ENCODE data around the gene ITIH3. TPM values are rescaled to one million over a fixed set of nuclear protein-coding genes. Genes with fewer than 3 reads are reported as not detected.

Gene ITIH3
- total and polyA plus RNA-seq, 10 of the 15 experiments (the other 5 are each of a cell fraction or from before 2014, with no cell fraction given), result 0.07 to 0.17 (median 0.15) TPM; not detected in 7

DNA sequence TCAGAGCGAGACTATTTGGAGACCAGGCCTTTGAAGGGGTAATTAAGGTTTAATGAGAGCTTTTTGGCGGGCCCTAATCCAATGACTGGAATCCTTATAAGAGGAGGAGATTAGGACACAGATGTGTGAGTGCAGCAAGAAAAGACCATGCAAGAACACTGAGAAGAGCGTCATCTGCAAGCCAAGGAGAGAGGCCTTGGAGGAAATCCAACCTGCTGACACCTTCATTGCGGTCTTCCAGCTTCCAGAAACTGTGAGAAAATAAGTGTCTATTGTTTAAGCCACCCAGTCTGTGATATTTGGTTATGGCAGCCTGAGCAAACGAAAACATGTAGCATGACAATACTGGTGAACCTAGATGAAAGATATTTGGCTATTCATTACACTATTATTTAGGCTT is 63.3 kb downstream of the ITIH3 start:
- no peak for DNase-seq (ENCODE audit: low read depth, low spot score)
- no peaks in the 10 kb centered on the region for H3K9me3 ChIP-seq (replicated peaks; ENCODE audit: control insufficient read depth, insufficient read depth, low read length)
- in situ Hi-C loops (cut with MboI), result no loop called here
- FAIRE-seq, result no peak
- H3K27me3 ChIP-seq (replicated peaks in 1 of 2; ENCODE audit: control insufficient read depth in 2 of 2, insufficient read depth in 2 of 2, low read length in 1 of 2), result no peaks in the 10 kb centered on the region
- ChIA-PET CTCF (interaction anchor here (0.6 to 2.1 kb wide), 2 partner anchors 10 to 455 kb away, joined by 3 to 5 read pairs; no protein-coding TSS in a partner anchor), SMC1A (ENCODE audit: uncharacterized antibody, unreplicated experiment) (no interaction called here), POLR2A (no interaction called here), RAD21 (ENCODE audit: unreplicated experiment) (interaction anchor here (0.8 kb wide), 1 partner anchor 35 kb away, joined by 3 read pairs; no protein-coding TSS in a partner anchor)
- no peak overlapping the region for H3K9ac ChIP-seq (ENCODE audit: control insufficient read depth, insufficient read depth, low read length)
- no TSS peak for BruUV-seq (replicated peaks)
- H3K79me2 ChIP-seq (ENCODE audit: control insufficient read depth, insufficient read depth, low read length), result no peaks in the 10 kb centered on the region
- TF ChIP-seq, protein P1, sequence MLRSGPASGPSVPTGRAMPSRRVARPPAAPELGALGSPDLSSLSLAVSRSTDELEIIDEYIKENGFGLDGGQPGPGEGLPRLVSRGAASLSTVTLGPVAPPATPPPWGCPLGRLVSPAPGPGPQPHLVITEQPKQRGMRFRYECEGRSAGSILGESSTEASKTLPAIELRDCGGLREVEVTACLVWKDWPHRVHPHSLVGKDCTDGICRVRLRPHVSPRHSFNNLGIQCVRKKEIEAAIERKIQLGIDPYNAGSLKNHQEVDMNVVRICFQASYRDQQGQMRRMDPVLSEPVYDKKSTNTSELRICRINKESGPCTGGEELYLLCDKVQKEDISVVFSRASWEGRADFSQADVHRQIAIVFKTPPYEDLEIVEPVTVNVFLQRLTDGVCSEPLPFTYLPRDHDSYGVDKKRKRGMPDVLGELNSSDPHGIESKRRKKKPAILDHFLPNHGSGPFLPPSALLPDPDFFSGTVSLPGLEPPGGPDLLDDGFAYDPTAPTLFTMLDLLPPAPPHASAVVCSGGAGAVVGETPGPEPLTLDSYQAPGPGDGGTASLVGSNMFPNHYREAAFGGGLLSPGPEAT (IDR thresholded peaks at IDR 0.05; ENCODE audit: low read depth), result no peak
- TF ChIP-seq CBFB (IDR thresholded peaks at IDR 0.05; ENCODE audit: low read depth) (no peak), NBN (IDR thresholded peaks at IDR 0.05) (no peak), SPI1 (IDR thresholded peaks at IDR 0.05; ENCODE audit: borderline replicate concordance, insufficient read depth, low read depth, low read length) (no peak), SMAD5 (IDR thresholded peaks at IDR 0.05; ENCODE audit: low read depth) (no peak), FOXK2 (IDR thresholded peaks at IDR 0.05) (no peak), CHD4 (IDR thresholded peaks at IDR 0.05) (no peak), ATF7 (IDR thresholded peaks at IDR 0.05; ENCODE audit: low read depth) (no peak), KDM1A (IDR thresholded peaks at IDR 0.05; ENCODE audit: borderline replicate concordance) (no peak), HDAC2 (IDR thresholded peaks at IDR 0.05) (no peak), TCF3 (IDR thresholded peaks at IDR 0.05; ENCODE audit: borderline replicate concordance, insufficient read depth, low read depth, low read length) (no peak)
- TF ChIP-seq, protein P2, sequence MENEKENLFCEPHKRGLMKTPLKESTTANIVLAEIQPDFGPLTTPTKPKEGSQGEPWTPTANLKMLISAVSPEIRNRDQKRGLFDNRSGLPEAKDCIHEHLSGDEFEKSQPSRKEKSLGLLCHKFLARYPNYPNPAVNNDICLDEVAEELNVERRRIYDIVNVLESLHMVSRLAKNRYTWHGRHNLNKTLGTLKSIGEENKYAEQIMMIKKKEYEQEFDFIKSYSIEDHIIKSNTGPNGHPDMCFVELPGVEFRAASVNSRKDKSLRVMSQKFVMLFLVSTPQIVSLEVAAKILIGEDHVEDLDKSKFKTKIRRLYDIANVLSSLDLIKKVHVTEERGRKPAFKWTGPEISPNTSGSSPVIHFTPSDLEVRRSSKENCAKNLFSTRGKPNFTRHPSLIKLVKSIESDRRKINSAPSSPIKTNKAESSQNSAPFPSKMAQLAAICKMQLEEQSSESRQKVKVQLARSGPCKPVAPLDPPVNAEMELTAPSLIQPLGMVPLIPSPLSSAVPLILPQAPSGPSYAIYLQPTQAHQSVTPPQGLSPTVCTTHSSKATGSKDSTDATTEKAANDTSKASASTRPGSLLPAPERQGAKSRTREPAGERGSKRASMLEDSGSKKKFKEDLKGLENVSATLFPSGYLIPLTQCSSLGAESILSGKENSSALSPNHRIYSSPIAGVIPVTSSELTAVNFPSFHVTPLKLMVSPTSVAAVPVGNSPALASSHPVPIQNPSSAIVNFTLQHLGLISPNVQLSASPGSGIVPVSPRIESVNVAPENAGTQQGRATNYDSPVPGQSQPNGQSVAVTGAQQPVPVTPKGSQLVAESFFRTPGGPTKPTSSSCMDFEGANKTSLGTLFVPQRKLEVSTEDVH (IDR thresholded peaks at IDR 0.05; ENCODE audit: low read depth, partially characterized antibody), result no peak
- no peak overlapping the region for H2AFZ ChIP-seq (ENCODE audit: control insufficient read depth, low read depth, low read length)
- 63% methylated on average over 5 of the region's 5 CpGs for WGBS (ENCODE audit: insufficient coverage, insufficient replicate concordance, low lambda C conversion rate, missing lambda C conversion rate)
- no peaks in the 10 kb centered on the region; the same call in 1 of the 2 replicates for H3K4me1 ChIP-seq (ENCODE audit: control insufficient read depth, insufficient read depth, low read length)
- H4K20me1 ChIP-seq (ENCODE audit: control insufficient read depth, insufficient read depth), result no peaks in the 10 kb centered on the region
- peaks cover 1 to 6% of the 10 kb centered on the region in 2 experiments; a peak in 3 of 4 replicates for H3K36me3 ChIP-seq (ENCODE audit: control insufficient read depth in 2 of 2, insufficient read depth in 2 of 2, low read length in 1 of 2)
- no peak overlapping the region for H3K27ac ChIP-seq (ENCODE audit: control insufficient read depth, insufficient read depth)
- no peak overlapping the region for H3K4me2 ChIP-seq (ENCODE audit: control insufficient read depth, insufficient read depth)
- H3K4me3 ChIP-seq, result no peak overlapping the region
- ATAC-seq, result no peak
- intact Hi-C loops (cut with micrococcal nuclease; ENCODE audit: unreplicated experiment), result no loop called here

Small RNA genes lying within 50 kb of the gene (microRNA-seq; reads per million reads assigned to microRNA genes)
- not detected for gene MIR8064

Small RNA genes lying within 50 kb of the gene (small RNA-seq; reads per million reads assigned to genes)
- gene MIR8064, result not detected
- gene MUSTN1, result not detected

Other genes starting within 250 kb of the ITIH3 start
Only the 7 nearest of the 9 such genes appear.
- gene GLT8D1, start 89.0 kb upstream of the ITIH3 start, total RNA-seq (2014; rRNA removed), result 41.7 and 54.1 TPM in 2 replicates
- gene GLT8D1, start 89.0 kb upstream of the ITIH3 start, total RNA-seq (2014; rRNA removed; fragmentation: Illumina TruSeq; extraction: Trizol), result 47.4 and 50.3 TPM in 2 replicates
- 35.3 and 41.0 TPM in 2 replicates for gene GLT8D1, start 89.0 kb upstream of the ITIH3 start, total RNA-seq (2021)
- gene GLT8D1, start 89.0 kb upstream of the ITIH3 start, polyA plus RNA-seq (2011; rRNA removed), result 46.5 and 60.9 TPM in 2 replicates
- 55.4 and 55.5 TPM in 2 replicates for gene GLT8D1, start 89.0 kb upstream of the ITIH3 start, polyA plus RNA-seq (2014; fragmentation: Illumina TruSeq; extraction: Trizol)
- gene GLT8D1, start 89.0 kb upstream of the ITIH3 start, polyA plus RNA-seq (2014; fragmentation: Nextera tagmentation; extraction: Ambion mirVana), result 10 to 100 TPM; 25.3 to 32.6 TPM
- 44.7 and 51.4 TPM in 2 replicates for gene GLT8D1, start 89.0 kb upstream of the ITIH3 start, polyA plus RNA-seq (2014; rRNA removed)
- gene GLT8D1, start 89.0 kb upstream of the ITIH3 start, polyA plus RNA-seq (2016; fragmentation: Nextera tagmentation; extraction: Ambion mirVana), result 10 to 100 TPM; 72.9 to 73.4 TPM
- gene SPCS1, start 88.7 kb upstream of the ITIH3 start, total RNA-seq (2014; rRNA removed), result 121 and 151 TPM in 2 replicates
- gene SPCS1, start 88.7 kb upstream of the ITIH3 start, total RNA-seq (2014; rRNA removed; fragmentation: Illumina TruSeq; extraction: Trizol), result 190 and 197 TPM in 2 replicates
- gene SPCS1, start 88.7 kb upstream of the ITIH3 start, total RNA-seq (2021), result 174 TPM in 2 replicates
- 103 and 107 TPM in 2 replicates for gene SPCS1, start 88.7 kb upstream of the ITIH3 start, polyA plus RNA-seq (2011; rRNA removed)
- 189 and 215 TPM in 2 replicates for gene SPCS1, start 88.7 kb upstream of the ITIH3 start, polyA plus RNA-seq (2014; fragmentation: Illumina TruSeq; extraction: Trizol)
- gene SPCS1, start 88.7 kb upstream of the ITIH3 start, polyA plus RNA-seq (2014; fragmentation: Nextera tagmentation; extraction: Ambion mirVana), result 100 to 1,000 TPM; 814 to 994 TPM
- 211 and 251 TPM in 2 replicates for gene SPCS1, start 88.7 kb upstream of the ITIH3 start, polyA plus RNA-seq (2014; rRNA removed)
- gene SPCS1, start 88.7 kb upstream of the ITIH3 start, polyA plus RNA-seq (2016; fragmentation: Nextera tagmentation; extraction: Ambion mirVana), result 100 to 1,000 TPM; 551 to 576 TPM
- 23.5 and 29.1 TPM in 2 replicates for gene NEK4, start 23.9 kb upstream of the ITIH3 start, total RNA-seq (2014; rRNA removed)
- 24.4 and 24.8 TPM in 2 replicates for gene NEK4, start 23.9 kb upstream of the ITIH3 start, total RNA-seq (2014; rRNA removed; fragmentation: Illumina TruSeq; extraction: Trizol)
- gene NEK4, start 23.9 kb upstream of the ITIH3 start, total RNA-seq (2021), result 22.7 and 22.9 TPM in 2 replicates
- 17.2 TPM in 2 replicates for gene NEK4, start 23.9 kb upstream of the ITIH3 start, polyA plus RNA-seq (2011; rRNA removed)
- gene NEK4, start 23.9 kb upstream of the ITIH3 start, polyA plus RNA-seq (2014; fragmentation: Illumina TruSeq; extraction: Trizol), result 15.9 and 19.1 TPM in 2 replicates
- 1 to 10 TPM; 7.0 to 8.8 TPM for gene NEK4, start 23.9 kb upstream of the ITIH3 start, polyA plus RNA-seq (2014; fragmentation: Nextera tagmentation; extraction: Ambion mirVana)
- gene NEK4, start 23.9 kb upstream of the ITIH3 start, polyA plus RNA-seq (2014; rRNA removed), result 11.4 and 12.5 TPM in 2 replicates
- gene NEK4, start 23.9 kb upstream of the ITIH3 start, polyA plus RNA-seq (2016; fragmentation: Nextera tagmentation; extraction: Ambion mirVana), result 10 to 100 TPM; 15.1 to 15.6 TPM
- gene ITIH1, start 17.2 kb upstream of the ITIH3 start, total RNA-seq (2014; rRNA removed), result not detected in 2 replicates
- gene ITIH1, start 17.2 kb upstream of the ITIH3 start, total RNA-seq (2014; rRNA removed; fragmentation: Illumina TruSeq; extraction: Trizol), result not detected in 2 replicates
- 0.16 and 0.33 TPM in 2 replicates for gene ITIH1, start 17.2 kb upstream of the ITIH3 start, total RNA-seq (2021)
- gene ITIH1, start 17.2 kb upstream of the ITIH3 start, polyA plus RNA-seq (2011; rRNA removed), result 0.30 and 0.64 TPM in 2 replicates
- not detected in 2 replicates for gene ITIH1, start 17.2 kb upstream of the ITIH3 start, polyA plus RNA-seq (2014; fragmentation: Illumina TruSeq; extraction: Trizol)
- gene ITIH1, start 17.2 kb upstream of the ITIH3 start, polyA plus RNA-seq (2014; fragmentation: Nextera tagmentation; extraction: Ambion mirVana), result not detected
- gene ITIH1, start 17.2 kb upstream of the ITIH3 start, polyA plus RNA-seq (2014; rRNA removed), result 0.43 and 0.44 TPM in 2 replicates
- not detected for gene ITIH1, start 17.2 kb upstream of the ITIH3 start, polyA plus RNA-seq (2016; fragmentation: Nextera tagmentation; extraction: Ambion mirVana)
- gene ITIH4, start 35.9 kb downstream of the ITIH3 start, total RNA-seq (2014; rRNA removed), result 1.4 and 2.2 TPM in 2 replicates
- gene ITIH4, start 35.9 kb downstream of the ITIH3 start, total RNA-seq (2014; rRNA removed; fragmentation: Illumina TruSeq; extraction: Trizol), result 1.6 and 1.8 TPM in 2 replicates
- 3.9 and 5.4 TPM in 2 replicates for gene ITIH4, start 35.9 kb downstream of the ITIH3 start, total RNA-seq (2021)
- 0.71 and 1.3 TPM in 2 replicates for gene ITIH4, start 35.9 kb downstream of the ITIH3 start, polyA plus RNA-seq (2011; rRNA removed)
- 1.2 and 3.1 TPM in 2 replicates for gene ITIH4, start 35.9 kb downstream of the ITIH3 start, polyA plus RNA-seq (2014; fragmentation: Illumina TruSeq; extraction: Trizol)
- 1 to 10 TPM in 1 of 2 experiments, under 1 TPM in 1; 0.69 to 1.2 TPM for gene ITIH4, start 35.9 kb downstream of the ITIH3 start, polyA plus RNA-seq (2014; fragmentation: Nextera tagmentation; extraction: Ambion mirVana)
- 3.8 and 4.1 TPM in 2 replicates for gene ITIH4, start 35.9 kb downstream of the ITIH3 start, polyA plus RNA-seq (2014; rRNA removed)
- gene ITIH4, start 35.9 kb downstream of the ITIH3 start, polyA plus RNA-seq (2016; fragmentation: Nextera tagmentation; extraction: Ambion mirVana), result 1 to 10 TPM in 1 of 2 experiments, under 1 TPM in 1; 0.64 to 1.3 TPM
- 1.1 and 2.5 TPM in 2 replicates for gene MUSTN1, start 40.2 kb downstream of the ITIH3 start, total RNA-seq (2014; rRNA removed)
- gene MUSTN1, start 40.2 kb downstream of the ITIH3 start, total RNA-seq (2014; rRNA removed; fragmentation: Illumina TruSeq; extraction: Trizol), result 1.0 TPM in 2 replicates
- 0.51 and 1.2 TPM in 2 replicates for gene MUSTN1, start 40.2 kb downstream of the ITIH3 start, total RNA-seq (2021)
- 0.35 TPM in 1 of 2 replicates, not detected in the other for gene MUSTN1, start 40.2 kb downstream of the ITIH3 start, polyA plus RNA-seq (2011; rRNA removed)
- gene MUSTN1, start 40.2 kb downstream of the ITIH3 start, polyA plus RNA-seq (2014; fragmentation: Illumina TruSeq; extraction: Trizol), result 0.57 and 2.5 TPM in 2 replicates
- 1 to 10 TPM; 1.3 TPM for gene MUSTN1, start 40.2 kb downstream of the ITIH3 start, polyA plus RNA-seq (2014; fragmentation: Nextera tagmentation; extraction: Ambion mirVana)
- 1.7 and 4.5 TPM in 2 replicates for gene MUSTN1, start 40.2 kb downstream of the ITIH3 start, polyA plus RNA-seq (2014; rRNA removed)
- gene MUSTN1, start 40.2 kb downstream of the ITIH3 start, polyA plus RNA-seq (2016; fragmentation: Nextera tagmentation; extraction: Ambion mirVana), result not detected
- gene STIMATE, start 102.8 kb downstream of the ITIH3 start, total RNA-seq (2014; rRNA removed), result 10.9 and 11.1 TPM in 2 replicates
- gene STIMATE, start 102.8 kb downstream of the ITIH3 start, total RNA-seq (2014; rRNA removed; fragmentation: Illumina TruSeq; extraction: Trizol), result 9.3 and 9.4 TPM in 2 replicates
- 19.1 and 20.9 TPM in 2 replicates for gene STIMATE, start 102.8 kb downstream of the ITIH3 start, total RNA-seq (2021)
- gene STIMATE, start 102.8 kb downstream of the ITIH3 start, polyA plus RNA-seq (2011; rRNA removed), result 7.3 and 11.7 TPM in 2 replicates
- gene STIMATE, start 102.8 kb downstream of the ITIH3 start, polyA plus RNA-seq (2014; fragmentation: Illumina TruSeq; extraction: Trizol), result 17.4 and 22.4 TPM in 2 replicates
- under 1 TPM; 0.24 to 0.68 TPM for gene STIMATE, start 102.8 kb downstream of the ITIH3 start, polyA plus RNA-seq (2014; fragmentation: Nextera tagmentation; extraction: Ambion mirVana)
- gene STIMATE, start 102.8 kb downstream of the ITIH3 start, polyA plus RNA-seq (2014; rRNA removed), result 21.8 and 24.1 TPM in 2 replicates
- gene STIMATE, start 102.8 kb downstream of the ITIH3 start, polyA plus RNA-seq (2016; fragmentation: Nextera tagmentation; extraction: Ambion mirVana), result 10 to 100 TPM; 20.7 to 21.1 TPM